ENCODE results near the gene PGP.
A peak's percentile ranks its signal among the peaks of the same experiment; 100 is the strongest.

Gene PGP

GRCh38 chr16:2161911-2162310 lies 52.7 kb downstream of the PGP start:
- peaks cover 19% of the 10 kb centered on the region for H3K36me3 ChIP-seq (replicated peaks)
- no peak for DNase-seq
- no peaks in the 10 kb centered on the region for H3K27me3 ChIP-seq (replicated peaks)
- no peak for TF ChIP-seq CTCF (IDR thresholded peaks at IDR 0.05; ENCODE audit: low read depth, low read length, missing control alignments)
- H3K4me3 ChIP-seq (ENCODE audit: low read depth, low read length), result no peak overlapping the region
- peak overlapping the region; percentile 16 for H3K27ac ChIP-seq
- in situ Hi-C loops (cut with HindIII; ENCODE audit: low pct_ligation_motif_present, low sequenced_read_pairs), result loop anchor here (10.0 kb wide), 1 partner anchor 87 kb away; no protein-coding TSS in a partner anchor

Measured in brain microvascular endothelial cell (primary cell).